ENCODE measurements around the gene TMEM40. TPM values are rescaled to one million over a fixed set of nuclear protein-coding genes. Genes with fewer than 3 reads are reported as not detected.

TMEM40 gene
- total and polyA plus RNA-seq, 9 of the 15 experiments (the other 6 are each of a cell fraction or from before 2014, with no cell fraction given) = 0.11 to 0.31 (median 0.14) TPM; not detected in 6

GRCh38 chr3:12796171-12797123 lies 37.4 kb upstream of the TMEM40 start, which contains the start of gene CAND2 (continued):
- TF ChIP-seq CREB3L1 (IDR thresholded peaks at IDR 0.05; ENCODE audit: borderline replicate concordance, low read depth) = no peak
- TF ChIP-seq, protein P1, sequence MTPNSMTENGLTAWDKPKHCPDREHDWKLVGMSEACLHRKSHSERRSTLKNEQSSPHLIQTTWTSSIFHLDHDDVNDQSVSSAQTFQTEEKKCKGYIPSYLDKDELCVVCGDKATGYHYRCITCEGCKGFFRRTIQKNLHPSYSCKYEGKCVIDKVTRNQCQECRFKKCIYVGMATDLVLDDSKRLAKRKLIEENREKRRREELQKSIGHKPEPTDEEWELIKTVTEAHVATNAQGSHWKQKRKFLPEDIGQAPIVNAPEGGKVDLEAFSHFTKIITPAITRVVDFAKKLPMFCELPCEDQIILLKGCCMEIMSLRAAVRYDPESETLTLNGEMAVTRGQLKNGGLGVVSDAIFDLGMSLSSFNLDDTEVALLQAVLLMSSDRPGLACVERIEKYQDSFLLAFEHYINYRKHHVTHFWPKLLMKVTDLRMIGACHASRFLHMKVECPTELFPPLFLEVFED (CRISPR knock-in tag; conservative IDR thresholded peaks at IDR 0.05) = 0 out of 2 replicates have a peak, but pooled peaks have one; percentile 71
- TF ChIP-seq SRSF3 (IDR thresholded peaks at IDR 0.05; ENCODE audit: insufficient read depth, low read length) = no peak
- no peak for TF ChIP-seq NFE2L1 (tag; IDR thresholded peaks at IDR 0.05; ENCODE audit: borderline replicate concordance, low read depth)
- TF ChIP-seq, protein P2, sequence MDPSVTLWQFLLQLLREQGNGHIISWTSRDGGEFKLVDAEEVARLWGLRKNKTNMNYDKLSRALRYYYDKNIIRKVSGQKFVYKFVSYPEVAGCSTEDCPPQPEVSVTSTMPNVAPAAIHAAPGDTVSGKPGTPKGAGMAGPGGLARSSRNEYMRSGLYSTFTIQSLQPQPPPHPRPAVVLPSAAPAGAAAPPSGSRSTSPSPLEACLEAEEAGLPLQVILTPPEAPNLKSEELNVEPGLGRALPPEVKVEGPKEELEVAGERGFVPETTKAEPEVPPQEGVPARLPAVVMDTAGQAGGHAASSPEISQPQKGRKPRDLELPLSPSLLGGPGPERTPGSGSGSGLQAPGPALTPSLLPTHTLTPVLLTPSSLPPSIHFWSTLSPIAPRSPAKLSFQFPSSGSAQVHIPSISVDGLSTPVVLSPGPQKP (CRISPR knock-in tag; IDR thresholded peaks at IDR 0.05) = 0 out of 2 replicates have a peak, but pooled peaks have one; percentile 62
- TF ChIP-seq, protein P3, sequence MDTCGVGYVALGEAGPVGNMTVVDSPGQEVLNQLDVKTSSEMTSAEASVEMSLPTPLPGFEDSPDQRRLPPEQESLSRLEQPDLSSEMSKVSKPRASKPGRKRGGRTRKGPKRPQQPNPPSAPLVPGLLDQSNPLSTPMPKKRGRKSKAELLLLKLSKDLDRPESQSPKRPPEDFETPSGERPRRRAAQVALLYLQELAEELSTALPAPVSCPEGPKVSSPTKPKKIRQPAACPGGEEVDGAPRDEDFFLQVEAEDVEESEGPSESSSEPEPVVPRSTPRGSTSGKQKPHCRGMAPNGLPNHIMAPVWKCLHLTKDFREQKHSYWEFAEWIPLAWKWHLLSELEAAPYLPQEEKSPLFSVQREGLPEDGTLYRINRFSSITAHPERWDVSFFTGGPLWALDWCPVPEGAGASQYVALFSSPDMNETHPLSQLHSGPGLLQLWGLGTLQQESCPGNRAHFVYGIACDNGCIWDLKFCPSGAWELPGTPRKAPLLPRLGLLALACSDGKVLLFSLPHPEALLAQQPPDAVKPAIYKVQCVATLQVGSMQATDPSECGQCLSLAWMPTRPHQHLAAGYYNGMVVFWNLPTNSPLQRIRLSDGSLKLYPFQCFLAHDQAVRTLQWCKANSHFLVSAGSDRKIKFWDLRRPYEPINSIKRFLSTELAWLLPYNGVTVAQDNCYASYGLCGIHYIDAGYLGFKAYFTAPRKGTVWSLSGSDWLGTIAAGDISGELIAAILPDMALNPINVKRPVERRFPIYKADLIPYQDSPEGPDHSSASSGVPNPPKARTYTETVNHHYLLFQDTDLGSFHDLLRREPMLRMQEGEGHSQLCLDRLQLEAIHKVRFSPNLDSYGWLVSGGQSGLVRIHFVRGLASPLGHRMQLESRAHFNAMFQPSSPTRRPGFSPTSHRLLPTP (IDR thresholded peaks at IDR 0.05; ENCODE audit: borderline replicate concordance, extremely low read depth, insufficient read length) = peak; percentile 94
- 0 out of 2 replicates have a peak, but pooled peaks have one; percentile 27 for TF ChIP-seq HLTF (IDR thresholded peaks at IDR 0.05)
- TF ChIP-seq FOXA3 (CRISPR knock-in tag; conservative IDR thresholded peaks at IDR 0.05 in 1 of 2, IDR thresholded peaks at IDR 0.05 in 1 of 2) = 0 out of 4 replicates have a peak, but pooled peaks of 1 of the 2 experiments have one; percentile 60
- no peak for TF ChIP-seq KLF16 (IDR thresholded peaks at IDR 0.05)
- TF ChIP-seq POU5F1 (IDR thresholded peaks at IDR 0.05; ENCODE audit: borderline replicate concordance, low read depth, low read length, partially characterized antibody) = peak; percentile 52
- TF ChIP-seq, protein P4, sequence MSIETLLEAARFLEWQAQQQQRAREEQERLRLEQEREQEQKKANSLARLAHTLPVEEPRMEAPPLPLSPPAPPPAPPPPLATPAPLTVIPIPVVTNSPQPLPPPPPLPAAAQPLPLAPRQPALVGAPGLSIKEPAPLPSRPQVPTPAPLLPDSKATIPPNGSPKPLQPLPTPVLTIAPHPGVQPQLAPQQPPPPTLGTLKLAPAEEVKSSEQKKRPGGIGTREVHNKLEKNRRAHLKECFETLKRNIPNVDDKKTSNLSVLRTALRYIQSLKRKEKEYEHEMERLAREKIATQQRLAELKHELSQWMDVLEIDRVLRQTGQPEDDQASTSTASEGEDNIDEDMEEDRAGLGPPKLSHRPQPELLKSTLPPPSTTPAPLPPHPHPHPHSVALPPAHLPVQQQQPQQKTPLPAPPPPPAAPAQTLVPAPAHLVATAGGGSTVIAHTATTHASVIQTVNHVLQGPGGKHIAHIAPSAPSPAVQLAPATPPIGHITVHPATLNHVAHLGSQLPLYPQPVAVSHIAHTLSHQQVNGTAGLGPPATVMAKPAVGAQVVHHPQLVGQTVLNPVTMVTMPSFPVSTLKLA (conservative IDR thresholded peaks at IDR 0.05) = peak; percentile 28 to 74; a peak in 3 of 4 replicates
- 0 out of 2 replicates have a peak, but pooled peaks have one; percentile 15 for TF ChIP-seq PATZ1 (CRISPR knock-in tag; IDR thresholded peaks at IDR 0.05; ENCODE audit: borderline replicate concordance)
- no peak for TF ChIP-seq ZNF717 (CRISPR knock-in tag; IDR thresholded peaks at IDR 0.05)
